Measurements from ENCODE around the gene KDM2A. TPM values are rescaled to one million over a fixed set of nuclear protein-coding genes. Genes with fewer than 3 reads are reported as not detected.

KDM2A gene
- total RNA-seq, 4 donors from 2014 or later = 52.2 to 104 (median 75.7) TPM

DNA sequence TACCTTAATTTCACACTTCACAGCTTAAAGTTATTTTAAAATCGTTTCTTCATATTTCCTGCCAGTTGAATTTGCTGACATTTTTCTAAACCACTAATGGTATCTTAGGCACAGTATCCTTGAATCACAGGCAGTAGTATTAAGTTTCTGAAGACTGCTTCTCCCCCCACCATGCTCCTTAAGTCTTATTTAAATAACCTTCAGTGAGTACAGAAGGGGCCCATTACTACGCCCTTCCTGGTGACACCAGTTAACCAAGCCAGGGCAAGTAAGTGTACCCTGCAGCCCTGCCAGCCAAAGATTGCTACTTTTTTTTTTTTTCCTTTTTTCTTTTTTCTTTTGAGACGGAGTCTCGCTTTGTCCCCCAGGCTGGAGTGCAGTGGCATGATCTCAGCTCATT lies 19.9 kb downstream of the KDM2A start:
- TF ChIP-seq, protein P1, sequence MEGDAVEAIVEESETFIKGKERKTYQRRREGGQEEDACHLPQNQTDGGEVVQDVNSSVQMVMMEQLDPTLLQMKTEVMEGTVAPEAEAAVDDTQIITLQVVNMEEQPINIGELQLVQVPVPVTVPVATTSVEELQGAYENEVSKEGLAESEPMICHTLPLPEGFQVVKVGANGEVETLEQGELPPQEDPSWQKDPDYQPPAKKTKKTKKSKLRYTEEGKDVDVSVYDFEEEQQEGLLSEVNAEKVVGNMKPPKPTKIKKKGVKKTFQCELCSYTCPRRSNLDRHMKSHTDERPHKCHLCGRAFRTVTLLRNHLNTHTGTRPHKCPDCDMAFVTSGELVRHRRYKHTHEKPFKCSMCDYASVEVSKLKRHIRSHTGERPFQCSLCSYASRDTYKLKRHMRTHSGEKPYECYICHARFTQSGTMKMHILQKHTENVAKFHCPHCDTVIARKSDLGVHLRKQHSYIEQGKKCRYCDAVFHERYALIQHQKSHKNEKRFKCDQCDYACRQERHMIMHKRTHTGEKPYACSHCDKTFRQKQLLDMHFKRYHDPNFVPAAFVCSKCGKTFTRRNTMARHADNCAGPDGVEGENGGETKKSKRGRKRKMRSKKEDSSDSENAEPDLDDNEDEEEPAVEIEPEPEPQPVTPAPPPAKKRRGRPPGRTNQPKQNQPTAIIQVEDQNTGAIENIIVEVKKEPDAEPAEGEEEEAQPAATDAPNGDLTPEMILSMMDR (IDR thresholded peaks at IDR 0.05; ENCODE audit: low read depth) = no peak

DNA sequence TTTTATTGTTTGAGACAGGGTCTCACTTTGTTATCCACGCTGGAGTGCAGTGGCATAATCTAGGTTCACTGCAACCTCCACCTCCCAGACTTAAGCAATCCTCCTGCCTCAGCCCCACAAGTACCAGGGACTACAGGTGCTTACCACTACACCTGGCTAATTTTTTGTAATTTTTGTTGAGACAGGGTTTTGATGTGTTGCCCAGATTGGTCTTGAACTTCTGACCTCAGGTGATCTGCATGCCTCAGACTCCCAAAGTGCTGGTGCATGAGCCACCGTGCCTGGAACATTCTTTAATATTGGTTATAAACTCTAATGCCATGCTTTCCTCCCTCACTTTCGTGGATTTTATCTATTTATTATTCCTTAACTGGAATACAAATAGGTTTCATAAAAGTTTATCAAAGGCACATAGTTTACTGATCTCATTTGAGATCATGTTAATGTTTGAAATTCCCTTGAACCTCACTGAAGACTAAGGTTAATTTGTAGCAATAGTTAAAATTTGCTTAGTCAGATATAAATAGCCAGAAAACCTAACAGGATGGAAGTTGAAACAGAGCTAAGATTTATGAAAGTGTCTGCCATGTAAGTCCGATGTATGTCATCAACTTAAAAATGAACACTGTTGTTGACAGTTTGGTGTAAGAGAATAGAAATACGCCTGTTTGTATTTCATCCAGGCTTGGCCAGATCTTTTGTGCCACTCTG lies 27.6 kb downstream of the KDM2A start:
- TF ChIP-seq, protein P1 (IDR thresholded peaks at IDR 0.05; ENCODE audit: low read depth) = no peak

DNA sequence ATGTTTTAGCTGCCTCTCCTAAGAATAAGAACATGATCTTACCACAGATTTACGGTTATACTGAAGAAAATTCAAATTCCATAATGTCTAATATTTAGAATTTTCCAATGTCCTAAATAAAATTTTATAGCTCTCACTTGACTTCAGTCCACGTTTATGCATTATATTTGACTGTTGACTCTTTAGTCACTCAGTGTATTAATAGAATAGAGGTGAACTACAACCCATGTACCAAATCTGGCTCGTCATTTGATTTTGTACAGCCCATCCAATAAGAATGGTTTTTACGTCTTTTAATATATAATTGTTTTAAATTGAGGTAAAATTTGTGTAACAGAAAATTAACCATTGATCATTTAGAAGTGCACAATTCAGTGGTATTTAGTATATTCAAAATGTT lies 34.9 kb downstream of the KDM2A start:
- TF ChIP-seq, protein P1 (IDR thresholded peaks at IDR 0.05; ENCODE audit: low read depth) = no peak

DNA sequence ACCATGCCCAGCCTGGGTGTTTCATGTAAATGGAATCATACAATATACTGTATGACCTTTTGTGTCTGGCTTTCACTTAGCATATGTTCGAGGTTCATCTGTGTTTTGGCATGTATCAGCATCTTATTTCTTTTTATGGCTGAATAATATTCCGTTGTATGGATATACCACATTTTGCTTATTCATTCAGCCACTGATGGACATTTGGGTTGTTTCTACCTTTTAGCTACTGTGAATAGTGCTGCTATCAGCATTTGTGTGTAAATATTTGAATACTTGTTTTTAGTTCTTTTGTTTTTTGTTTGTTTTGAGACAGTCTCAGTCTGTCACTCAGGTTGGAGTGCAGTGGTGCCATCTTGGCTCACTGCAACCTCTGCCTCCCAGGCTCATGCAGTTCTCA lies 35.7 kb downstream of the KDM2A start:
- TF ChIP-seq, protein P1 (IDR thresholded peaks at IDR 0.05; ENCODE audit: low read depth) = no peak

DNA sequence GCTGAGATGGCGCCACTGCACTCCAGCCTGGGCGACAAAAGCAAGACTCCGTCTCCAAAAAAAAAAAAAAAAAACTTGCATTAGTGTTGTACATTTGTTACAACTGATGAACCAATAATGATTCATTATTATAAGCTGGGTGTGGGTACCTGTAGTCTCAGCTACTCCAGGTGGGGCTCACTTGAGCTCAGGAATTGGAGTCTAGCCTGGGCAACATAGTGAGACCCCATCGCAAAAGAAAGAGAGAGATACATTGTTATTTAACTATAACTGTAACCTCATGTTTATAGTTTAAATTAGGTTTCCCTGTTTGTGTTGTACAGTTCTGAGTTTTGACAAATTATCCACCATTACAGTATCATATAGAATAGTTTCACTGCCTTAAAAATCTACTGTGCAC lies 38.6 kb downstream of the KDM2A start:
- TF ChIP-seq, protein P1 (IDR thresholded peaks at IDR 0.05; ENCODE audit: low read depth) = no peak

DNA sequence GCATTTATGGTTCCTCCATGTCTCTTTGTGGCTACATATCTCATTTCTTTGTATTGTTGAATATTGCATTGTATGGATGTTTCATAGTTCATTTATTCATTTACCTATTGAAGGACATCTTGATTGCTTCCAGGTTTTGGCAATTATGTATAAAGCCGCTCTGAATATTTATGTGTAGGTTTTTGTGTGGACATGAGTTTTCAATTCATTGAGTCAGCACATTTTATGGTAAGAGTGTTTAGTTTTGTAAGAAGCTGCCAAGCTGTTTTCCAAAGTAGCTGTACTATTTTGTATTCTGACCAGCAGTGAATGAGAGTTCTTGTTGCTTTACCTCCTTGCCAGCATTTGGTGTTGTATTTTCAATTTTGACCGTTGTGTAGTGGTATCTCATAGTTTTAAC lies 39.2 kb downstream of the KDM2A start:
- TF ChIP-seq, protein P1 (IDR thresholded peaks at IDR 0.05; ENCODE audit: low read depth) = no peak

DNA sequence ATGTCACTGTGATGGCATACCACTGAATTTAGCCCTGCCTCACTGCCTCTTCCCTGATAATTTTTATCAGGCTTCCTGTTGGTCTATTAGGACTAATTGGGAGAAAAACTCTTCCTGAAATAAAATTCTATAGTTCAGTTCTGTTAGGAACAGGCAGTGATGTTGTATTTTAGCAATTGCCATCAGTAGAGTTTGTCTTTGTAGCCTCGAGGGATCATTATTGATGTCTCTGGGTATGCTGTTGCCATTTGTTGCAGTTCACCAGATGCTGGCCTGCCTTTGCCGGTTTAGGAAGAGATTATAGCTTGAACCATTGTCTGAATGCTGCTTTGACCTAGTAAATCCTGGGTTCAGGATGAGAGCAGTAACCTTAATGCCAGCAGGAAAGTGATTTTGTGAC lies 41.0 kb downstream of the KDM2A start:
- TF ChIP-seq, protein P1 (IDR thresholded peaks at IDR 0.05; ENCODE audit: low read depth) = no peak

All from subcutaneous adipose tissue (tissue), 4 donors.